H9 (cell line): Measurements from ENCODE around the gene SMCHD1. TPM values are rescaled to one million over a fixed set of nuclear protein-coding genes. Genes with fewer than 3 reads are reported as not detected.

Experiments
- DNase-seq: peaks from one replicate; pipeline ENCODE4 v3.0.0-alpha.2; 2017
- H2AFZ ChIP-seq: one replicate; pipeline ENCODE4 v1.6.1; 2013; ENCODE audit warnings: mild to moderate bottlenecking, low read length, control low read depth, moderate library complexity
- H2AK5ac ChIP-seq: 2 replicates; pipeline ENCODE4 v1.6.1; 2013; ENCODE audit warnings: low read length, control low read depth, mixed read lengths; ENCODE audit not compliant: insufficient read length
- H2BK120ac ChIP-seq: one replicate; pipeline ENCODE4 v1.6.1; 2013; ENCODE audit warnings: low read depth, mild to moderate bottlenecking, low read length, control low read depth, inconsistent platforms; ENCODE audit not compliant: poor library complexity, severe bottlenecking
- H2BK12ac ChIP-seq: 2 replicates; pipeline ENCODE4 v1.6.1; 2013; ENCODE audit warnings: low read length, control low read depth, mixed read lengths, low read depth; ENCODE audit not compliant: insufficient read length
- H2BK15ac ChIP-seq: 2 replicates; pipeline ENCODE4 v1.6.1; 2013; ENCODE audit warnings: low read depth, low read length, control low read depth
- H2BK20ac ChIP-seq: one replicate; pipeline ENCODE4 v1.6.1; 2013; ENCODE audit warnings: low read depth, mild to moderate bottlenecking, low read length, control low read depth, inconsistent platforms; ENCODE audit not compliant: poor library complexity, severe bottlenecking
- H2BK5ac ChIP-seq: 2 replicates; pipeline ENCODE4 v1.6.1; 2013; ENCODE audit warnings: low read length, control low read depth, mixed read lengths; ENCODE audit not compliant: insufficient read length
- H3K14ac ChIP-seq: 2 replicates; pipeline ENCODE4 v1.6.1; 2013; ENCODE audit warnings: low read length, control low read depth; ENCODE audit not compliant: insufficient read depth
- H3K18ac ChIP-seq: 2 replicates; pipeline ENCODE4 v1.6.1; 2013; ENCODE audit warnings: low read depth, mild to moderate bottlenecking, mixed read lengths, low read length, control low read depth; ENCODE audit not compliant: insufficient read length
- H3K23ac ChIP-seq: 2 replicates; pipeline ENCODE4 v1.6.1; 2013; ENCODE audit warnings: low read length, control low read depth, mixed read lengths, low read depth; ENCODE audit not compliant: insufficient read length
- H3K23me2 ChIP-seq: 2 replicates; pipeline ENCODE4 v1.6.1; 2013; ENCODE audit warnings: low read depth, mild to moderate bottlenecking, mixed read lengths, low read length, control low read depth; ENCODE audit not compliant: insufficient read length, poor library complexity, severe bottlenecking
- H3K27ac ChIP-seq: 2 replicates; pipeline ENCODE4 v1.5.1; 2013; ENCODE audit warnings: low read length, control low read depth, mixed read lengths, low read depth; ENCODE audit not compliant: insufficient read length
- H3K27me3 ChIP-seq: 2 replicates; pipeline ENCODE4 v1.6.1; 2013; ENCODE audit warnings: low read length, control low read depth, inconsistent platforms; ENCODE audit not compliant: insufficient read depth
- H3K4ac ChIP-seq: 2 replicates; pipeline ENCODE4 v1.6.1; 2013; ENCODE audit warnings: low read depth, mild to moderate bottlenecking, control low read depth, inconsistent platforms, low read length, moderate library complexity
- H3K4me1 ChIP-seq: 2 replicates; pipeline ENCODE4 v1.6.1; 2013; ENCODE audit warnings: low read length, control low read depth, inconsistent platforms; ENCODE audit not compliant: insufficient read depth
- H3K4me2 ChIP-seq: 2 replicates; pipeline ENCODE4 v1.6.1; 2013; ENCODE audit warnings: low read length, control low read depth, mixed read lengths; ENCODE audit not compliant: insufficient read length, insufficient read depth
- H3K56ac ChIP-seq: 2 replicates; pipeline ENCODE4 v1.6.1; 2013; ENCODE audit warnings: low read depth, mild to moderate bottlenecking, mixed read lengths, low read length, control low read depth; ENCODE audit not compliant: insufficient read length
- H3K79me1 ChIP-seq: 2 replicates; pipeline ENCODE4 v1.6.1; 2013; ENCODE audit warnings: low read depth, mild to moderate bottlenecking, moderate library complexity, low read length, control low read depth, inconsistent platforms; ENCODE audit not compliant: insufficient read depth, poor library complexity, severe bottlenecking
- H3K79me2 ChIP-seq: 2 replicates; pipeline ENCODE4 v1.6.1; 2013; ENCODE audit warnings: low read length, control low read depth, inconsistent platforms; ENCODE audit not compliant: insufficient read depth
- H3K9ac ChIP-seq: 2 replicates; pipeline ENCODE4 v1.6.1; 2013; ENCODE audit warnings: low read length, control low read depth, mixed read lengths; ENCODE audit not compliant: insufficient read length; ENCODE audit errors: extremely low read depth
- H3K9me3 ChIP-seq: one replicate; pipeline ENCODE4 v1.6.1; 2013; ENCODE audit warnings: low read depth, low read length, inconsistent platforms; ENCODE audit not compliant: control insufficient read depth
- H3T11ph ChIP-seq: one replicate; pipeline ENCODE4 v1.6.1; 2013; ENCODE audit warnings: mild to moderate bottlenecking, low read length, control low read depth, inconsistent platforms
- H4K20me1 ChIP-seq: one replicate; pipeline ENCODE4 v1.6.1; 2013; ENCODE audit not compliant: control insufficient read depth, insufficient read length, insufficient read depth
- H4K5ac ChIP-seq: 2 replicates; pipeline ENCODE4 v1.6.1; 2013; ENCODE audit warnings: low read depth, mild to moderate bottlenecking, mixed read lengths, low read length, control low read depth; ENCODE audit not compliant: insufficient read length
- H4K8ac ChIP-seq: replicated peaks from 2 replicates; pipeline ENCODE4 v1.6.1; 2013; ENCODE audit warnings: low read length, control low read depth, mixed read lengths, low read depth; ENCODE audit not compliant: insufficient read length
- H4K91ac ChIP-seq: 2 replicates; pipeline ENCODE4 v1.6.1; 2013; ENCODE audit warnings: low read depth, mild to moderate bottlenecking, moderate library complexity, mixed read lengths, low read length, control low read depth; ENCODE audit not compliant: insufficient read length
- H3K27ac Mint-ChIP-seq, 3 experiments: 2 replicates in 2 of 3; 3 replicates in 1 of 3; pipeline ENCODE4 v1.8.0; 2020 to 2021; ENCODE audit warnings: mixed read lengths in 3 of 3, mild to moderate bottlenecking in 1 of 3, moderate library complexity in 1 of 3
- H3K27me3 Mint-ChIP-seq: 2 replicates; pipeline ENCODE4 v1.8.0; 2021; ENCODE audit warnings: low read depth, mild to moderate bottlenecking, moderate library complexity, mixed read lengths
- H3K36me3 Mint-ChIP-seq, 3 experiments: 2 replicates in 2 of 3; 3 replicates in 1 of 3; pipeline ENCODE4 v1.8.0; 2020 to 2021; ENCODE audit warnings: low read depth in 3 of 3, mixed read lengths in 3 of 3; ENCODE audit not compliant: insufficient read depth in 1 of 3
- H3K4me1 Mint-ChIP-seq, 2 experiments: 2 replicates each; pipeline ENCODE4 v1.8.0; 2020; ENCODE audit warnings: mixed read lengths in 2 of 2
- H3K4me3 Mint-ChIP-seq, 2 experiments: 2 replicates in 1 of 2; 3 replicates in 1 of 2; pipeline ENCODE4 v1.8.0; 2020 to 2021; ENCODE audit warnings: mild to moderate bottlenecking in 2 of 2, mixed read lengths in 2 of 2, moderate library complexity in 1 of 2
- H3K9me3 Mint-ChIP-seq, 2 experiments: 2 replicates in 1 of 2; 3 replicates in 1 of 2; pipeline ENCODE4 v1.8.0; 2020; ENCODE audit warnings: mild to moderate bottlenecking in 2 of 2, mixed read lengths in 2 of 2, moderate library complexity in 1 of 2
- CTCF ChIP-seq: fragments of 200-600 bp; sonication (generic); conservative IDR thresholded peaks from 3 replicates; pipeline ENCODE4 v1.8.0; 2021; ENCODE audit warnings: antibody characterized with exemption, mild to moderate bottlenecking
- WGBS: extraction: QIAGEN DNeasy Blood & Tissue Kit; methylation state at CpG from one replicate; pipeline ENCODE4 v1.1.7; 2013; ENCODE audit warnings: missing lambda C conversion rate, low lambda C conversion rate, mixed read lengths; ENCODE audit not compliant: insufficient read length; ENCODE audit errors: extremely low coverage; 5-methylcytosine and 5-hydroxymethylcytosine counted together
- total RNA-seq: library from RNA; stranded (reverse); gene quantifications from 2 replicates; pipeline ENCODE4 v1.2.1, GENCODE V29; 2021

SMCHD1 gene
- total RNA-seq, 1 experiment from 2014 or later, result 53.5 TPM

GRCh38 chr18:2799369-2799768 lies 143.8 kb downstream of the SMCHD1 start:
- no peaks in the 10 kb centered on the region for H3K27me3 Mint-ChIP-seq
- H3K4me1 ChIP-seq, result no peaks in the 10 kb centered on the region
- H3K79me1 ChIP-seq, result no peaks in the 10 kb centered on the region
- H3K9ac ChIP-seq, result no peak overlapping the region
- no peak overlapping the region for H3K4ac ChIP-seq
- H3K4me2 ChIP-seq, result no peak overlapping the region
- no peak overlapping the region for H3K18ac ChIP-seq
- H3K79me2 ChIP-seq, result no peaks in the 10 kb centered on the region
- no peak for DNase-seq
- no peak overlapping the region for H3K23ac ChIP-seq
- H3K27ac ChIP-seq, result no peak overlapping the region
- H2BK12ac ChIP-seq, result no peak overlapping the region
- H3K27ac Mint-ChIP-seq, result no peak overlapping the region
- H2BK5ac ChIP-seq, result no peak overlapping the region
- no peaks in the 10 kb centered on the region for H4K20me1 ChIP-seq
- no peak overlapping the region for H3K14ac ChIP-seq
- H3K9me3 Mint-ChIP-seq, result no peaks in the 10 kb centered on the region
- no peak overlapping the region for H4K8ac ChIP-seq
- H2BK15ac ChIP-seq, result no peak overlapping the region
- H2AK5ac ChIP-seq, result no peak overlapping the region
- TF ChIP-seq CTCF, result no peak
- H3K23me2 ChIP-seq, result no peaks in the 10 kb centered on the region
- H2AFZ ChIP-seq, result no peak overlapping the region
- no peaks in the 10 kb centered on the region for H3K27me3 ChIP-seq
- H3K36me3 Mint-ChIP-seq, result peaks cover 10 to 38% (median 28%) of the 10 kb centered on the region in 3 experiments; a peak in 6 of 7 replicates
- no peaks in the 10 kb centered on the region for H3K9me3 ChIP-seq
- H2BK120ac ChIP-seq, result no peak overlapping the region
- no peak overlapping the region for H4K5ac ChIP-seq
- no CpG with 5 or more reads among the region's 2 CpGs for WGBS
- H3K4me1 Mint-ChIP-seq, result peaks cover 0 to under 1% of the 10 kb centered on the region in 2 experiments; a peak in 1 of 4 replicates
- no peak overlapping the region for H3K4me3 Mint-ChIP-seq
- H4K91ac ChIP-seq, result no peak overlapping the region
- H3K56ac ChIP-seq, result no peak overlapping the region
- H3T11ph ChIP-seq, result no peak overlapping the region
- no peak overlapping the region for H2BK20ac ChIP-seq
